H9 (cell line): ENCODE data around the gene THRB. TPM values are rescaled to one million over a fixed set of nuclear protein-coding genes. Genes with fewer than 3 reads are reported as not detected.

Source experiments
- DNase-seq: peaks from one replicate; pipeline ENCODE4 v3.0.0-alpha.2; 2017
- H2AFZ ChIP-seq: one replicate; pipeline ENCODE4 v1.6.1; 2013; ENCODE audit warnings: mild to moderate bottlenecking, low read length, control low read depth, moderate library complexity
- H2AK5ac ChIP-seq: 2 replicates; pipeline ENCODE4 v1.6.1; 2013; ENCODE audit warnings: low read length, control low read depth, mixed read lengths; ENCODE audit not compliant: insufficient read length
- H2BK120ac ChIP-seq: one replicate; pipeline ENCODE4 v1.6.1; 2013; ENCODE audit warnings: low read depth, mild to moderate bottlenecking, low read length, control low read depth, inconsistent platforms; ENCODE audit not compliant: poor library complexity, severe bottlenecking
- H2BK12ac ChIP-seq: 2 replicates; pipeline ENCODE4 v1.6.1; 2013; ENCODE audit warnings: low read length, control low read depth, mixed read lengths, low read depth; ENCODE audit not compliant: insufficient read length
- H2BK15ac ChIP-seq: 2 replicates; pipeline ENCODE4 v1.6.1; 2013; ENCODE audit warnings: low read depth, low read length, control low read depth
- H2BK20ac ChIP-seq: one replicate; pipeline ENCODE4 v1.6.1; 2013; ENCODE audit warnings: low read depth, mild to moderate bottlenecking, low read length, control low read depth, inconsistent platforms; ENCODE audit not compliant: poor library complexity, severe bottlenecking
- H2BK5ac ChIP-seq: 2 replicates; pipeline ENCODE4 v1.6.1; 2013; ENCODE audit warnings: low read length, control low read depth, mixed read lengths; ENCODE audit not compliant: insufficient read length
- H3K14ac ChIP-seq: 2 replicates; pipeline ENCODE4 v1.6.1; 2013; ENCODE audit warnings: low read length, control low read depth; ENCODE audit not compliant: insufficient read depth
- H3K18ac ChIP-seq: 2 replicates; pipeline ENCODE4 v1.6.1; 2013; ENCODE audit warnings: low read depth, mild to moderate bottlenecking, mixed read lengths, low read length, control low read depth; ENCODE audit not compliant: insufficient read length
- H3K23ac ChIP-seq: 2 replicates; pipeline ENCODE4 v1.6.1; 2013; ENCODE audit warnings: low read length, control low read depth, mixed read lengths, low read depth; ENCODE audit not compliant: insufficient read length
- H3K23me2 ChIP-seq: 2 replicates; pipeline ENCODE4 v1.6.1; 2013; ENCODE audit warnings: low read depth, mild to moderate bottlenecking, mixed read lengths, low read length, control low read depth; ENCODE audit not compliant: insufficient read length, poor library complexity, severe bottlenecking
- H3K27ac ChIP-seq: 2 replicates; pipeline ENCODE4 v1.5.1; 2013; ENCODE audit warnings: low read length, control low read depth, mixed read lengths, low read depth; ENCODE audit not compliant: insufficient read length
- H3K27me3 ChIP-seq: 2 replicates; pipeline ENCODE4 v1.6.1; 2013; ENCODE audit warnings: low read length, control low read depth, inconsistent platforms; ENCODE audit not compliant: insufficient read depth
- H3K4ac ChIP-seq: 2 replicates; pipeline ENCODE4 v1.6.1; 2013; ENCODE audit warnings: low read depth, mild to moderate bottlenecking, control low read depth, inconsistent platforms, low read length, moderate library complexity
- H3K4me1 ChIP-seq: 2 replicates; pipeline ENCODE4 v1.6.1; 2013; ENCODE audit warnings: low read length, control low read depth, inconsistent platforms; ENCODE audit not compliant: insufficient read depth
- H3K4me2 ChIP-seq: 2 replicates; pipeline ENCODE4 v1.6.1; 2013; ENCODE audit warnings: low read length, control low read depth, mixed read lengths; ENCODE audit not compliant: insufficient read length, insufficient read depth
- H3K56ac ChIP-seq: 2 replicates; pipeline ENCODE4 v1.6.1; 2013; ENCODE audit warnings: low read depth, mild to moderate bottlenecking, mixed read lengths, low read length, control low read depth; ENCODE audit not compliant: insufficient read length
- H3K79me1 ChIP-seq: 2 replicates; pipeline ENCODE4 v1.6.1; 2013; ENCODE audit warnings: low read depth, mild to moderate bottlenecking, moderate library complexity, low read length, control low read depth, inconsistent platforms; ENCODE audit not compliant: insufficient read depth, poor library complexity, severe bottlenecking
- H3K79me2 ChIP-seq: 2 replicates; pipeline ENCODE4 v1.6.1; 2013; ENCODE audit warnings: low read length, control low read depth, inconsistent platforms; ENCODE audit not compliant: insufficient read depth
- H3K9ac ChIP-seq: 2 replicates; pipeline ENCODE4 v1.6.1; 2013; ENCODE audit warnings: low read length, control low read depth, mixed read lengths; ENCODE audit not compliant: insufficient read length; ENCODE audit errors: extremely low read depth
- H3K9me3 ChIP-seq: one replicate; pipeline ENCODE4 v1.6.1; 2013; ENCODE audit warnings: low read depth, low read length, inconsistent platforms; ENCODE audit not compliant: control insufficient read depth
- H3T11ph ChIP-seq: one replicate; pipeline ENCODE4 v1.6.1; 2013; ENCODE audit warnings: mild to moderate bottlenecking, low read length, control low read depth, inconsistent platforms
- H4K20me1 ChIP-seq: one replicate; pipeline ENCODE4 v1.6.1; 2013; ENCODE audit not compliant: control insufficient read depth, insufficient read length, insufficient read depth
- H4K5ac ChIP-seq: 2 replicates; pipeline ENCODE4 v1.6.1; 2013; ENCODE audit warnings: low read depth, mild to moderate bottlenecking, mixed read lengths, low read length, control low read depth; ENCODE audit not compliant: insufficient read length
- H4K8ac ChIP-seq: replicated peaks from 2 replicates; pipeline ENCODE4 v1.6.1; 2013; ENCODE audit warnings: low read length, control low read depth, mixed read lengths, low read depth; ENCODE audit not compliant: insufficient read length
- H4K91ac ChIP-seq: 2 replicates; pipeline ENCODE4 v1.6.1; 2013; ENCODE audit warnings: low read depth, mild to moderate bottlenecking, moderate library complexity, mixed read lengths, low read length, control low read depth; ENCODE audit not compliant: insufficient read length
- H3K27ac Mint-ChIP-seq, 3 experiments: 2 replicates in 2 of 3; 3 replicates in 1 of 3; pipeline ENCODE4 v1.8.0; 2020 to 2021; ENCODE audit warnings: mixed read lengths in 3 of 3, mild to moderate bottlenecking in 1 of 3, moderate library complexity in 1 of 3
- H3K27me3 Mint-ChIP-seq: 2 replicates; pipeline ENCODE4 v1.8.0; 2021; ENCODE audit warnings: low read depth, mild to moderate bottlenecking, moderate library complexity, mixed read lengths
- H3K36me3 Mint-ChIP-seq, 3 experiments: 2 replicates in 2 of 3; 3 replicates in 1 of 3; pipeline ENCODE4 v1.8.0; 2020 to 2021; ENCODE audit warnings: low read depth in 3 of 3, mixed read lengths in 3 of 3; ENCODE audit not compliant: insufficient read depth in 1 of 3
- H3K4me1 Mint-ChIP-seq, 2 experiments: 2 replicates each; pipeline ENCODE4 v1.8.0; 2020; ENCODE audit warnings: mixed read lengths in 2 of 2
- H3K4me3 Mint-ChIP-seq, 2 experiments: 2 replicates in 1 of 2; 3 replicates in 1 of 2; pipeline ENCODE4 v1.8.0; 2020 to 2021; ENCODE audit warnings: mild to moderate bottlenecking in 2 of 2, mixed read lengths in 2 of 2, moderate library complexity in 1 of 2
- H3K9me3 Mint-ChIP-seq, 2 experiments: 2 replicates in 1 of 2; 3 replicates in 1 of 2; pipeline ENCODE4 v1.8.0; 2020; ENCODE audit warnings: mild to moderate bottlenecking in 2 of 2, mixed read lengths in 2 of 2, moderate library complexity in 1 of 2
- CTCF ChIP-seq: fragments of 200-600 bp; sonication (generic); conservative IDR thresholded peaks from 3 replicates; pipeline ENCODE4 v1.8.0; 2021; ENCODE audit warnings: antibody characterized with exemption, mild to moderate bottlenecking
- total RNA-seq: library from RNA; stranded (reverse); gene quantifications from 2 replicates; pipeline ENCODE4 v1.2.1, GENCODE V29; 2021

Gene THRB
- total RNA-seq, 1 experiment from 2014 or later = 8.6 TPM

DNA sequence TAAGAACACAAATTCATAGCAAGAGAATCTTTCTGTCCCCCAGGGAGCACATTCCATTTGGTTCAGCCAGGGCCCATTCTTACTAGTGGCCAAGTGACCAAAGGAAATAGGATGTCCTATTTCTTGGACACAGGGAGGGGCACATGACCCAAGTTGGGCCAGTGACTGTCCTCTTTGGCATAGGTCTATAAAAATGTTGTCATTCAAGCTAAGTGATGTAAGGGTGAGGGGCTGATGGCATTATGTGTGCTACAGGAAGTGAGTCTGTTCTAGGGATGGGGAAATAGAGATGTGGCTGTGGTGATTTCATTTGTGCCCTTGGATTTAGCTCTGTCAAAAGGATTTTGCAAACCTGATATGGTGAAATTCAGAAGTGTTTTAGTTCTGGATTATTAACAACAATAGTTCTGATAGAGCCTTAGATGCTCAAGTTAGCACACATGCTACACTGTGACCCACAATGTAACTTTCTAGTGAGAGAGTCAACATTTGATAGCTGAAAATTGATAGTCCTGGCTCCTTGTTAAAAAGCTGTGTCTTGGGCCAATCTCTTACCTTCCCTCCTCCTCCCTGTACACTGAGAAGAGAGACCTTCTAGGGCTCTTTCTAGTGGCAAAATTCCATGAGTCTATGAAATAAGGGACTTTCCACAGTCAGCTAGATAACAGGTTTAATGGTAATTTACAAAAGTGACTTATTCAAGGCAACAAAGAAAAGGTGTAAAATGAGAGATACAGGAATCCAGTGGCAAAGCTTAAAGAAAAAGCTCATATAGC is 117.2 kb downstream of the THRB start:
- Histone ChIP-seq H3K4ac (no peak overlapping the region), H2BK5ac (no peak overlapping the region), H2BK120ac (no peak overlapping the region), H3K79me1 (no peaks in the 10 kb centered on the region), H3K23me2 (no peaks in the 10 kb centered on the region), H3K79me2 (no peaks in the 10 kb centered on the region), H3K27ac (no peak overlapping the region), H4K91ac (no peak overlapping the region), H2BK15ac (no peak overlapping the region), H2BK12ac (no peak overlapping the region), H2BK20ac (no peak overlapping the region), H3T11ph (no peak overlapping the region), H3K18ac (no peak overlapping the region), H3K27me3 (no peaks in the 10 kb centered on the region), H4K8ac (no peak overlapping the region), H2AFZ (no peak overlapping the region), H3K4me1 (no peaks in the 10 kb centered on the region), H3K14ac (no peak overlapping the region), H3K23ac (no peak overlapping the region), H4K20me1 (no peaks in the 10 kb centered on the region), H3K9ac (no peak overlapping the region), H3K56ac (no peak overlapping the region), H4K5ac (no peak overlapping the region), H3K9me3 (no peaks in the 10 kb centered on the region), H2AK5ac (no peak overlapping the region), H3K4me2 (no peak overlapping the region)
- Mint-ChIP-seq H3K4me3 (no peak overlapping the region), H3K9me3 (no peaks in the 10 kb centered on the region), H3K27me3 (no peaks in the 10 kb centered on the region), H3K27ac (0 out of 7 replicates have a peak overlapping the region, but pooled peaks of 1 of the 3 experiments have one; percentile 37), H3K36me3 (no peaks in the 10 kb centered on the region), H3K4me1 (peaks cover 5 to 7% of the 10 kb centered on the region in 2 experiments; a peak in 2 of 4 replicates)
- TF ChIP-seq CTCF = no peak
- DNase-seq = no peak
